H1 (cell line): Measurements from ENCODE around the gene WIPI1. TPM values are rescaled to one million over a fixed set of nuclear protein-coding genes. Genes with fewer than 3 reads are reported as not detected.

Experiments used
- CTCF ChIA-PET: fragments of 300-600 bp; sonication (Branson Sonifier 250); formaldehyde crosslinking; loops from one replicate; lab custom pipeline; 2021; ENCODE audit not compliant: partially characterized antibody; lab: Charles Lee
- POLR2A ChIA-PET: fragments of 300-600 bp; sonication (Branson Sonifier 250); formaldehyde crosslinking; loops from one replicate; lab custom pipeline; 2021; ENCODE audit warnings: inconsistent platforms; ENCODE audit not compliant: partially characterized antibody; lab: Charles Lee
- DNase-seq, 2 experiments: peaks; one replicate each; pipeline versions ENCODE4 v3.0.0 to v3.0.0-alpha.2; 2010 to 2022; ENCODE audit warnings: low spot score in 2 of 2, low read depth in 1 of 2, mixed read lengths in 1 of 2
- FAIRE-seq: peaks from 2 replicates; lab custom pipeline; 2011; peaks lifted over from hg19 to GRCh38; lab: Jason Lieb, UNC
- H2AFZ ChIP-seq: 2 replicates; pipeline ENCODE4 v1.8.1; 2012; ENCODE audit warnings: low read length, inconsistent platforms
- H2AK5ac ChIP-seq: 2 replicates; pipeline ENCODE4 v1.6.1; 2013; ENCODE audit warnings: low read depth, low read length
- H2BK120ac ChIP-seq: replicated peaks from 2 replicates; pipeline ENCODE3; 2013; ENCODE audit warnings: low read depth, low read length, inconsistent platforms
- H2BK12ac ChIP-seq: 2 replicates; pipeline ENCODE4 v1.6.1; 2013; ENCODE audit warnings: low read depth, low read length
- H2BK15ac ChIP-seq: 2 replicates; pipeline ENCODE4 v1.6.1; 2013; ENCODE audit warnings: low read length
- H2BK20ac ChIP-seq: 2 replicates; pipeline ENCODE4 v1.6.1; 2013; ENCODE audit warnings: low read length
- H2BK5ac ChIP-seq: 2 replicates; pipeline ENCODE4 v1.6.1; 2013; ENCODE audit warnings: low read depth, low read length
- H3K14ac ChIP-seq: 2 replicates; pipeline ENCODE4 v1.6.1; 2013; ENCODE audit warnings: inconsistent platforms; ENCODE audit not compliant: insufficient read length
- H3K18ac ChIP-seq: 2 replicates; pipeline ENCODE4 v1.6.1; 2013; ENCODE audit warnings: low read length; ENCODE audit errors: extremely low read depth
- H3K23ac ChIP-seq: 2 replicates; pipeline ENCODE4 v1.6.1; 2013; ENCODE audit warnings: inconsistent platforms; ENCODE audit not compliant: insufficient read length
- H3K23me2 ChIP-seq: 2 replicates; pipeline ENCODE4 v1.6.1; 2013; ENCODE audit warnings: low read depth, low read length
- H3K27ac ChIP-seq: 2 replicates; pipeline ENCODE4 v1.6.1; 2011; ENCODE audit warnings: low read depth, low read length, inconsistent platforms
- H3K27me3 ChIP-seq, 4 experiments: replicated peaks in 1 of 4; 1 replicate in 1 of 4; 2 replicates in 3 of 4; pipeline versions ENCODE4 v1.6.1 to v1.8.1; 2011 to 2013; ENCODE audit warnings: low read length in 3 of 4, mild to moderate bottlenecking in 3 of 4, inconsistent platforms in 2 of 4, mixed read lengths in 2 of 4, moderate library complexity in 1 of 4; ENCODE audit not compliant: control insufficient read depth in 3 of 4, insufficient read depth in 3 of 4; ENCODE audit errors: extremely low read depth in 1 of 4
- H3K36me3 ChIP-seq, 4 experiments: 2 replicates each; pipeline versions ENCODE4 v1.6.1 to v1.8.1; 2011 to 2013; ENCODE audit warnings: mild to moderate bottlenecking in 4 of 4, low read length in 3 of 4, moderate library complexity in 2 of 4, control low read depth in 1 of 4, inconsistent platforms in 1 of 4; ENCODE audit not compliant: insufficient read depth in 4 of 4, control insufficient read depth in 2 of 4
- H3K4ac ChIP-seq: replicated peaks from 2 replicates; pipeline ENCODE3; 2013; ENCODE audit warnings: low read length, low read depth, mixed read lengths, inconsistent platforms; ENCODE audit not compliant: insufficient read length
- H3K4me1 ChIP-seq, 4 experiments: replicated peaks in 1 of 4; 1 replicate in 1 of 4; 2 replicates in 3 of 4; pipeline versions ENCODE4 v1.6.1 to v1.8.1; 2011 to 2013; ENCODE audit warnings: low read length in 3 of 4, inconsistent platforms in 2 of 4, mixed read lengths in 1 of 4; ENCODE audit not compliant: insufficient read depth in 4 of 4, control insufficient read depth in 3 of 4
- H3K4me2 ChIP-seq, 2 experiments: 2 replicates each; pipeline versions ENCODE4 v1.6.1 to v1.8.1; 2011 to 2013; ENCODE audit warnings: low read depth in 2 of 2, low read length in 2 of 2, control low read depth in 1 of 2, inconsistent platforms in 1 of 2, mild to moderate bottlenecking in 1 of 2; ENCODE audit not compliant: insufficient read depth in 1 of 2
- H3K4me3 ChIP-seq, 4 experiments: fragments of 200-600, 300-600 bp in 1 of 4; sonication (generic), shearing (Covaris generic), sonication (Bioruptor Twin) in 1 of 4; 2 replicates each; pipeline versions ENCODE4 v1.5.1 to v1.8.1; 2011 to 2016; ENCODE audit warnings: low read length in 4 of 4, low read depth in 3 of 4, control low read depth in 2 of 4, inconsistent platforms in 2 of 4, mild to moderate bottlenecking in 2 of 4, mixed read lengths in 1 of 4, moderate library complexity in 1 of 4; ENCODE audit not compliant: insufficient read depth in 2 of 4; ENCODE audit errors: extremely low read depth in 1 of 4
- H3K56ac ChIP-seq: replicated peaks from 2 replicates; pipeline ENCODE3; 2013; ENCODE audit warnings: low read depth, mild to moderate bottlenecking, mixed read lengths, low read length, inconsistent platforms; ENCODE audit not compliant: insufficient read length
- H3K79me1 ChIP-seq: 2 replicates; pipeline ENCODE4 v1.6.1; 2013; ENCODE audit warnings: low read depth, low read length, control low read depth
- H3K79me2 ChIP-seq, 2 experiments: 2 replicates each; pipeline versions ENCODE4 v1.6.1 to v1.8.1; 2012 to 2013; ENCODE audit warnings: low read length in 2 of 2, mild to moderate bottlenecking in 2 of 2, inconsistent platforms in 1 of 2; ENCODE audit not compliant: insufficient read depth in 2 of 2, control insufficient read depth in 1 of 2
- H3K9ac ChIP-seq, 4 experiments: replicated peaks in 1 of 4; 1 replicate in 1 of 4; 2 replicates in 3 of 4; pipeline versions ENCODE4 v1.6.1 to v1.8.1; 2011 to 2013; ENCODE audit warnings: low read depth in 3 of 4, low read length in 3 of 4, control low read depth in 2 of 4, mild to moderate bottlenecking in 2 of 4, moderate library complexity in 2 of 4, inconsistent platforms in 1 of 4; ENCODE audit errors: extremely low read depth in 1 of 4
- H3K9me3 ChIP-seq, 2 experiments: 2 replicates each; pipeline versions ENCODE4 v1.6.1 to v1.8.1; 2012 to 2013; ENCODE audit warnings: mild to moderate bottlenecking in 2 of 2, moderate library complexity in 2 of 2, control low read depth in 1 of 2, inconsistent platforms in 1 of 2, low read depth in 1 of 2, low read length in 1 of 2, mixed read lengths in 1 of 2; ENCODE audit not compliant: insufficient read depth in 2 of 2
- H4K20me1 ChIP-seq, 2 experiments: replicated peaks in 1 of 2; 2 replicates each; pipeline versions ENCODE3 to v1.8.1; 2011 to 2013; ENCODE audit warnings: inconsistent platforms in 2 of 2, low read length in 2 of 2, mild to moderate bottlenecking in 1 of 2; ENCODE audit not compliant: insufficient read depth in 2 of 2, control insufficient read depth in 1 of 2
- H4K5ac ChIP-seq: 2 replicates; pipeline ENCODE4 v1.6.1; 2013; ENCODE audit warnings: low read length, low read depth, mixed read lengths, inconsistent platforms; ENCODE audit not compliant: insufficient read length
- H4K8ac ChIP-seq: 2 replicates; pipeline ENCODE4 v1.8.0; 2013; ENCODE audit warnings: mild to moderate bottlenecking, moderate library complexity, low read length, inconsistent platforms; ENCODE audit not compliant: insufficient read depth; ENCODE audit errors: extremely low read depth
- H4K91ac ChIP-seq: replicated peaks from 2 replicates; pipeline ENCODE3; 2013; ENCODE audit warnings: low read length, mixed read lengths, inconsistent platforms; ENCODE audit not compliant: insufficient read length
- CHD1 ChIP-seq: IDR thresholded peaks from 2 replicates; pipeline ENCODE4 v1.6.1; 2012; ENCODE audit warnings: low read depth, low read length, improper control_type of control experiment
- POLR2A ChIP-seq, 2 experiments: IDR thresholded peaks; 1 replicate in 1 of 2; 2 replicates in 1 of 2; pipeline ENCODE4 v1.6.1; 2011; ENCODE audit warnings: low read depth in 2 of 2, low read length in 2 of 2, mild to moderate bottlenecking in 2 of 2; ENCODE audit errors: control extremely low read depth in 1 of 2
- SUZ12 ChIP-seq: fragments of 200-600 bp; sonication (generic); IDR thresholded peaks from 2 replicates; pipeline ENCODE4 v1.6.1; 2012; ENCODE audit warnings: mild to moderate bottlenecking, inconsistent platforms, low read length, moderate library complexity, mixed read lengths
- TBP ChIP-seq: IDR thresholded peaks from 2 replicates; pipeline ENCODE4 v1.6.1; 2011; ENCODE audit warnings: low read depth, low read length, improper control_type of control experiment
- WGBS, 2 experiments: shearing (Covaris generic) in 1 of 2; methylation state at CpG; one replicate each; pipeline versions ENCODE4 v1.1.6 to v1.1.7; 2013 to 2015; ENCODE audit warnings: low lambda C conversion rate in 2 of 2, mixed read lengths in 2 of 2, inconsistent platforms in 1 of 2, low coverage in 1 of 2, missing lambda C conversion rate in 1 of 2; ENCODE audit not compliant: insufficient replicate concordance in 2 of 2, insufficient coverage in 1 of 2, insufficient read length in 1 of 2; ENCODE audit errors: extremely low coverage in 1 of 2, missing lambda C conversion rate in 1 of 2; 5-methylcytosine and 5-hydroxymethylcytosine counted together
- polyA plus RNA-seq, 7 experiments: library from polyadenylated mRNA; depleted of rRNA in 3 of 7; stranded (reverse) in 5 of 7; unstranded in 2 of 7; fragments of >200 nt in 5 of 7; fragments of 200-250 nt in 2 of 7; gene quantifications; 1 replicate in 5 of 7; 2 replicates in 1 of 7; 4 replicates in 1 of 7; pipeline versions ENCODE4 v1.2.1 to v1.2.3, GENCODE V29; 2011 to 2013; ENCODE audit warnings: missing spikeins in 2 of 7, mixed read lengths in 2 of 7
- total RNA-seq: library from RNA; stranded (reverse); fragmentation: NEBNext Ultra II Directional; extraction: Animal tissue kit (Norgen Biotek cat#: 25700); gene quantifications from 2 replicates; pipeline ENCODE4 v1.2.1, GENCODE V29; 2021

WIPI1 gene
- total and polyA plus RNA-seq, 2 of the 8 experiments (the other 6 are each of a cell fraction or from before 2014, with no cell fraction given) = 16.6 to 17.4 TPM

DNA sequence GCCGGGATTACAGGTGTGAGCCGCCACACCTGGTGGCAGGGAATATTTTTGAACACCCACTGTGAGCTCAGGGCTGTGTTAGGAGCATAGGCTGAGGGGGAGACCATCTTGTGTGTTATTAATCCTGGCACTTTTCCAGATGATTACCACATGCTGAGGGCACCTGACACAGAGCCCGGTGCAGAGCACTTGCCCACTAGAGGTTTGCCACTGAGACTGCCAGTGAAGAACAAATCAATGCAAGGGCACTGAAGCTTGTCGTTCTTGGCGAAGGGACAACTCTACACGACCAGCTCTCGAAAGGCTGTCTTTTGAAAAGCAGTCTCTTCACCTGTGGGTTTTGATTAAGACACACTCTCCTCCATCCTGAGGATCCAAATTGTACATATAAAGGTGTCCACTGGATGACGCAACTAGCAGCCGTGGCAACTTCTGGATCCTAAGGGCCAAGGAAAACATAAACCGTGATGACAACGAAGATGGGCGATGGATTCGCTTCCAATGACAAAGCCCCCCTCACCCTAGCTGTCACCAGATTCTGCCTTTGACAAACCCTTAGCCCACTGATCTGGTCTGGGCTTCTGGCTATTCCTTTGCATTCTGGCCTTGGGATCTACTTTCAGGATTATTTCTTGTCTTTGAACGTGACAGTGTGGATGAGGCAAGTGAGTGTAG is 28.7 kb downstream of the WIPI1 start:
- no peak overlapping the region for H2BK12ac ChIP-seq
- no peak overlapping the region for H2BK20ac ChIP-seq
- H3K14ac ChIP-seq = no peak overlapping the region
- FAIRE-seq = no peak
- ChIA-PET CTCF (interaction anchor here (0.6 to 1.8 kb wide), 15 partner anchors 9 to 338 kb away, joined by 3 to 9 read pairs (median 4); no protein-coding TSS in a partner anchor), POLR2A (interaction anchor here (0.9 to 1.1 kb wide), 2 partner anchors 18 to 137 kb away, joined by 3 to 4 read pairs; partner anchors contain the start of gene ARSG)
- H4K20me1 ChIP-seq = no peaks in the 10 kb centered on the region
- H3K23ac ChIP-seq = no peak overlapping the region
- no peak overlapping the region for H4K91ac ChIP-seq
- H3K27ac ChIP-seq = no peak overlapping the region
- H3K79me1 ChIP-seq = no peaks in the 10 kb centered on the region
- peaks cover 0 to 3% (median 1%) of the 10 kb centered on the region in 4 experiments; a peak in 4 of 8 replicates for H3K36me3 ChIP-seq
- H3K4ac ChIP-seq = no peak overlapping the region
- no peaks in the 10 kb centered on the region for H3K79me2 ChIP-seq
- H2AFZ ChIP-seq = no peak overlapping the region
- H3K27me3 ChIP-seq = no peaks in the 10 kb centered on the region
- H2BK15ac ChIP-seq = no peak overlapping the region
- H3K4me3 ChIP-seq = no peak overlapping the region
- H2AK5ac ChIP-seq = no peak overlapping the region
- DNase-seq = no peak
- no peak overlapping the region for H3K18ac ChIP-seq
- no peak overlapping the region for H3K4me2 ChIP-seq
- no peak overlapping the region for H2BK5ac ChIP-seq
- peaks cover 0 to 4% (median under 1%) of the 10 kb centered on the region in 4 experiments; a peak in 3 of 7 replicates for H3K4me1 ChIP-seq
- no peak overlapping the region for H3K9ac ChIP-seq
- no peak overlapping the region for H3K56ac ChIP-seq
- H4K8ac ChIP-seq = no peak overlapping the region
- H2BK120ac ChIP-seq = no peak overlapping the region
- no peak overlapping the region for H4K5ac ChIP-seq
- no peaks in the 10 kb centered on the region for H3K9me3 ChIP-seq
- H3K23me2 ChIP-seq = no peaks in the 10 kb centered on the region
- 85% methylated on average over 14 of the region's 14 CpGs; no CpG with 5 or more reads in 1 of the 2 experiments for WGBS, 2 experiments
- TF ChIP-seq TBP = no peak
- TF ChIP-seq SUZ12 = no peak
- TF ChIP-seq POLR2A (IDR thresholded peaks at IDR 0.05; ENCODE audit: control extremely low read depth in 1 of 2, low read depth in 2 of 2, low read length in 2 of 2) = no peak
- no peak for TF ChIP-seq CHD1
